Left colon (tissue), 2 donors: Measurements from ENCODE around the gene NUP42. TPM values are rescaled to one million over a fixed set of nuclear protein-coding genes. Genes with fewer than 3 reads are reported as not detected.
"Not testable (repeated sequence)": the region's sequence is repeated elsewhere in the genome, so short reads cannot be mapped to it uniquely, and the experiment has no call there.

Source experiments
- ATAC-seq: fragments of 200-7000 bp; cut with Tn5 transposase; one replicate; pipeline ENCODE4 v1.9.1; 2020; ENCODE audit warnings: mild to moderate bottlenecking, moderate library complexity
- DNase-seq, 2 donors: peaks; one replicate each; pipeline ENCODE4 v3.0.0-alpha.2; 2020
- intact Hi-C, 2 donors: fragments of 100-400 bp; cut with DNase I in 1 of 2; cut with micrococcal nuclease in 1 of 2; formaldehyde crosslinking; loops; one replicate each; pipeline versions ENCODE4 v1.11.2 to v1.14.0; 2022; cut with DNase I, micrococcal nuclease
- total RNA-seq, 2 donors: library from RNA; stranded (reverse); fragmentation: NEBNext Ultra II Directional; extraction: Animal tissue kit (Norgen Biotek cat#: 25700); gene quantifications; one replicate each; pipeline ENCODE4 v1.2.1, GENCODE V29; 2021
- donor health status: DM: no; HTN: no; CAD: no.
- donor health status: DM: yes; HTN: yes; CAD: no.

The NUP42 gene
- total RNA-seq, 2 donors from 2014 or later = 21.1 to 30.8 TPM

GRCh38 chr7:23193650-23194227 lies 11.9 kb downstream of the NUP42 start:
- DNase-seq, intact Hi-C loops, ATAC-seq: not testable (repeated sequence)

- ATAC-seq (no peak), DNase-seq (no peak)
- intact Hi-C loops = no loop called here
Measured at GRCh38 chr7:23196306-23196705, 14.5 kb downstream of the NUP42 start.

- DNase-seq, intact Hi-C loops, ATAC-seq: not testable (repeated sequence)
Measured at GRCh38 chr7:23197745-23198144, 15.9 kb downstream of the NUP42 start.

GRCh38 chr7:23200331-23200730 lies 18.5 kb downstream of the NUP42 start:
- DNase-seq = no peak
- ATAC-seq = no peak
- intact Hi-C loops = no loop called here

GRCh38 chr7:23204241-23204640 lies 22.4 kb downstream of the NUP42 start:
- DNase-seq (no peak), ATAC-seq (no peak)
- intact Hi-C loops = no loop called here

- intact Hi-C loops = no loop called here
- no peak for DNase-seq
- ATAC-seq = no peak
Measured at GRCh38 chr7:23205577-23205908, 23.7 kb downstream of the NUP42 start.

GRCh38 chr7:23205909-23206767 lies 24.3 kb downstream of the NUP42 start:
- ATAC-seq = peak; percentile 11
- intact Hi-C loops = no loop called here
- no peak for DNase-seq

- DNase-seq (no peak), ATAC-seq (peak; percentile 89)
- intact Hi-C loops = no loop called here
Measured at GRCh38 chr7:23207021-23207420, 25.2 kb downstream of the NUP42 start.

GRCh38 chr7:23207884-23208283 lies 26.0 kb downstream of the NUP42 start:
- intact Hi-C loops = no loop called here

GRCh38 chr7:23208316-23208715 lies 26.5 kb downstream of the NUP42 start:
- ATAC-seq (no peak), DNase-seq (no peak)
- intact Hi-C loops = no loop called here

More at GRCh38 chr7:23207884-23208283, 26.0 kb downstream of the NUP42 start:
- ATAC-seq (no peak), DNase-seq (no peak)

- DNase-seq = no peak
- intact Hi-C loops = no loop called here
- no peak for ATAC-seq
Measured at GRCh38 chr7:23210506-23210905, 28.7 kb downstream of the NUP42 start.

GRCh38 chr7:23211589-23211988 lies 29.7 kb downstream of the NUP42 start:
- DNase-seq (peak in 1 of 2 donors; percentile 21), ATAC-seq (peak; percentile 55)
- intact Hi-C loops = no loop called here

- no peak for DNase-seq
- intact Hi-C loops = no loop called here
- ATAC-seq = no peak
Measured at GRCh38 chr7:23212395-23212794, 30.5 kb downstream of the NUP42 start.

GRCh38 chr7:23212841-23213240 lies 31.0 kb downstream of the NUP42 start:
- intact Hi-C loops = no loop called here
- DNase-seq (no peak), ATAC-seq (no peak)

- intact Hi-C loops = no loop called here
- peak in 1 of 2 donors; percentile 43 for DNase-seq
- ATAC-seq = peak; percentile 75
Measured at GRCh38 chr7:23213755-23214154, 31.9 kb downstream of the NUP42 start.

GRCh38 chr7:23214423-23214822 lies 32.6 kb downstream of the NUP42 start:
- no peak for ATAC-seq
- no peak for DNase-seq
- intact Hi-C loops = no loop called here

GRCh38 chr7:23214938-23215337 lies 33.1 kb downstream of the NUP42 start:
- intact Hi-C loops = no loop called here
- no peak for DNase-seq
- no peak for ATAC-seq

GRCh38 chr7:23216021-23216420 lies 34.2 kb downstream of the NUP42 start:
- DNase-seq (peak in 1 of 2 donors; percentile 47), ATAC-seq (no peak)
- intact Hi-C loops = no loop called here

- DNase-seq (no peak), ATAC-seq (no peak)
- intact Hi-C loops = no loop called here
Measured at GRCh38 chr7:23218196-23218595, 36.3 kb downstream of the NUP42 start.

- DNase-seq = no peak
- intact Hi-C loops = no loop called here
- ATAC-seq = no peak
Measured at GRCh38 chr7:23220690-23221305, 39.0 kb downstream of the NUP42 start.
